ENCODE measurements around the gene HECW1.

HECW1 gene

GRCh38 chr7:43265139-43265538 lies 152.7 kb downstream of the HECW1 start:
- DNase-seq (ENCODE audit: low spot score), result no peak

DNA sequence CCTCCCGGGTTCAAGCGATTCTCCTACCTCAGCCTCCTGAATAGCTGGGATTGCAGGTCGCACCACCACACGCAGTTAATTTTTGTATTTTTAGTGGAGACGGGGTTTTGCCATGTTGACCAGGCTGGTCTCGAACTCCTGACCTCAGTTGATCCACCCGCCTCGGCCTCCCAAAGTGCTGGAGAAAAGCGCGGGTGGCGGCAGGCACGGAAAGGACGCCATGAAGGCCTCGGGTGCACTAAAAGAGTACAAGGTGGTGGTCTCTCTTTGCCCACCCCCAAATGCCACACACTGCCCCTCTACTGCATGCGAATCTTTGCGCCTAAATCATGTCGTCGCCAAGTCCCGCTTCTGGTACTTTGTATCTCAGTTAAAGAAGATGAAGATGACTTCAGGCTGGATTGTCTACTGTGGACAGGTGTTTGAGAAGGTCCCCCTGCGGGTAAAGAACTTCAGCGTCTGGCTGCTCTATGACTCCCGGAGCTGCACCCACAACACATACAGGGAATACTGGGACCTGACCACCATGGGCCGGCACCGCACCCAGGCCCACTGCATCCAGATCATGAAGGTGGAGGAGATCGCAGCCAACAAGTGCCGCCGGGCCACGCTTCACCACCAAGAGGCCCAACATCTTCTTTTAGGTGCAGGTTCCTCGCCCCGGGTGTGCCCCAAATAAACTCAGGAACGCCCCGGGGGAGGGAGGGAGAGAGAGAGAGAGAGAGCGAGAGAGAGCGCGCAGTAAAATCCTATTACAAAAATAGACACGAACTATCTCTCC lies 161.7 kb downstream of the HECW1 start:
- DNase-seq (ENCODE audit: low spot score), result no peak

DNA sequence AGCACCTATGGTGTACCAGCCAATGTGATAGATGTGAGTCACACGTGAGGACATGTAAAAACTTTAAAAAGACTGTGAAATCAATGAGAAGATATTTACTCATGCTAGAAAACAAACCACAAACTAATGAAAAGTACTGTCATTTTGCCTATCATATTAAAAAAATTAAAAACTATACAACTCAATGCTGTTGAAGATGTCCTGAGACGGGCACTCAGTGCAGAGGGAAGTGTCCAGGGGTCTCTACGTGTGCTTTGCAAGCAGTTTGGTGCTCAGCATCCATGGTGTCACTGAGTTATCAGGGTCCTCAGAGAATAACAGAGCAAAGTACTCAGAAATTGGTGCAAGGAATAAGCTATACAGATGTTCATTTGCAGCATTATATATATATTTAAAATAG lies 162.3 kb downstream of the HECW1 start:
- no peak for DNase-seq (ENCODE audit: low spot score)

GRCh38 chr7:43276547-43276946 lies 164.1 kb downstream of the HECW1 start:
- DNase-seq (ENCODE audit: low spot score), result no peak

DNA sequence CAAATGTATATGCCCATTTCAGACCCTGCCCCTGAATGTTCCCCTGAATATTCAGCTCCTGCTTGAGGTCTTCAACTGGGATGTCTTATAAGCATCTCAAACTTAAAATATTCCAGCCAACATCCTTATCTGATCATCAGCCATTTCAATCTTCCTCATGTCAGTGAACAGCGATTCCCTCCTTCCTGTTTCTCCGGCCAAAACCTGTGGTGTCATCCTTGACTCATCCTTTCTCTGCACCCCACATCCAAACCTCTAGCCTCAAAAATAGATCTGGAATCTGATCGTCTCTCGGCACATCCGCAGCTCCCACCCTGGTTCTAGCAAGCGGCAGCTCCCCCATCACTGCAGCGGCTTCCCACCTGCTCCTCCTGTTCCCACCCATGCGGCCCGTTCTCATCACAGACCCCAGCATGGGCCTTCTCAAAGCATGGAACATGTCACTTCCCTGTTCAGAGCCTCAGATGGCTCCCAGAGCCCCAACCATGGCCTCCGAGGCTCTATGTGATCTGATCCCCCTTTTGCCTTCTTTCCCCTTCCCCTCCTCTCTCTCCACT lies 165.7 kb downstream of the HECW1 start:
- no peak for DNase-seq (ENCODE audit: low spot score)

DNA sequence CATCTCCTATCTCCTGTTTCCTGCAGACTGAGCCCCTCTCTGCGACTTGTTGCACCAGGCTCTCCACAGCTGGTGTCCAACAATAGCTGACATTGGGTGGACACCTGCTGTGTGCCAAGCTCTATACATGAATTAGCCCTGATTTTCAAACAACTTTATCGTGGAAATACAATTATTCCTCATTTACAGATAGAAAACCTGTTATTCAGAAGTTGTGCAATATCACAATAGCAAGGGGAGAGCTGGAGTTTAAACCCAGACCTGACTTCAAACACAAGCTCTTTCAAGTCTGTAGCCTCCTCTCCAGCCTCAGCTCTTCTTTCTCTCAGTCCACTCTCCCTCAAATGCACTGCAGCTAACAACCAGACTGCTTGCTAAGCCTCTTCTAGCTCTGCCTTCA lies 168.8 kb downstream of the HECW1 start:
- no peak for DNase-seq (ENCODE audit: low spot score)

- DNase-seq (ENCODE audit: low spot score), result no peak
Measured at GRCh38 chr7:43283706-43284105, 171.3 kb downstream of the HECW1 start.

DNA sequence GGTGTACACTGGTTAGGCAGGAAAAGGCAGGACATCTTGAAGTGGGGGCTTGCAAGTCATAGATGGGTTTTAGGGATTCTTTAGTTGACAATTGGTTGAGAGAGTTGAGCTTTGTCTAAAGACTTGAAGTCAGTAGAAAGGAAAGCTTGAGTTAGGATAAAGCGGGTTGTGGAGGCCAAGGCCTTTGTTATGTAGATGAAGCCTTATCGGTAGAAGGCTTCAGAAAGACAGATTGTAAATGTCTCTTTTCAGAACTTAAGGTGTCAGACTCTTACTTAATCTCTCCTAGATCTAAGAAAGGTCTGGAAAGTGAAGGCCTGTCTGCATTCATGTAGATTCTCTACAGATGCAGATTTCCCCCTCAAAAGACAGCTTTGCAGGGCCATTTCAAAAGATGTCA lies 177.4 kb downstream of the HECW1 start:
- DNase-seq (ENCODE audit: low spot score), result no peak

GRCh38 chr7:43290978-43291377 lies 178.5 kb downstream of the HECW1 start:
- no peak for DNase-seq (ENCODE audit: low spot score)

DNA sequence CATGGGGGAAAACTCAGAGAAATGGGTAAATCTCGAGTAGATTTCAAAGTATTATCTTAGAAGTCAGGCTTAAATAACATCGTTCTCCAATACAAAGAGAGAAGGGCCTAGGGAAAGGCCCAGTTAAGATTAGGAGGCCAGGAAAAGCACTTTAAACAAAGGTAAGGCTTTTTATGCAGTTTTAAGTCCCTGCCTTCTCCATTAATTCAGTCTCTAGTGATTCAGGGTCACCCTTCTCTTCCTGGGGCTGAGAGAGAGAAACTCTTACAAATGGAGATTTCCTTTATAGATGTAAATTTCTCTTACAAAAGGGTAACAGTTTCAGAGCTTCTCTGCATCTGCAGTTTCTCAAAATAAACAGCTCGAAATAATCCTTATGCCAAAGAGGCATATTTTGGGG lies 179.3 kb downstream of the HECW1 start:
- DNase-seq (ENCODE audit: low spot score), result no peak

- no peak for DNase-seq (ENCODE audit: low spot score)
Measured at GRCh38 chr7:43292384-43292783, 179.9 kb downstream of the HECW1 start.

DNA sequence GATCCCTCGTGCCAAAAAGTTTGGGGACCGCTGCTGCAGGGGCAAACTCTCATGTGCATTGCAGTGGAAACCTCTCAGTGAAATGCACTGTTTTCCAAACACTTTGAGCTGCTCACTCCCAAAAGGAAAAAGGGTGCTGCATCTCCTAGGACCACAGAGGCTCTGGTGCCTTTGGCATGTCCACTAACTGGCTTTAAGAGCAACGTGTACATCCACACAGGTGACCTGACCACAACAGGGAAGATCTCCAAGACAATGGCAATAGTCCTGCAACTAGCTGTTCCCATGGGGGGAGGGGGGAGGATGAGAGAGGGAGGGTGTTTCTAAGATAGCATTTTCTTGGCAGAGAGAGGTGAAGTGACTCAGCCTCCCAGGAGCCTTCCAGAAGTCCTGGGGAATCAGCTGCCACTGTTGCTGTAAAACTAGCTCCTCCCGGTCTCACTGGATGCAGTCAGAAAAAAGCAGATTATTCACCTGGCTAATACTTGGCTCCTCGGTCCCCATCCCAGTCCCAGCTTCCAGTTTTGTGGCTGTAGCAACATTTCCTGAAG lies 181.7 kb downstream of the HECW1 start:
- DNase-seq (ENCODE audit: low spot score), result no peak

- no peak for DNase-seq (ENCODE audit: low spot score)
Measured at GRCh38 chr7:43295429-43295828, 183.0 kb downstream of the HECW1 start.

DNA sequence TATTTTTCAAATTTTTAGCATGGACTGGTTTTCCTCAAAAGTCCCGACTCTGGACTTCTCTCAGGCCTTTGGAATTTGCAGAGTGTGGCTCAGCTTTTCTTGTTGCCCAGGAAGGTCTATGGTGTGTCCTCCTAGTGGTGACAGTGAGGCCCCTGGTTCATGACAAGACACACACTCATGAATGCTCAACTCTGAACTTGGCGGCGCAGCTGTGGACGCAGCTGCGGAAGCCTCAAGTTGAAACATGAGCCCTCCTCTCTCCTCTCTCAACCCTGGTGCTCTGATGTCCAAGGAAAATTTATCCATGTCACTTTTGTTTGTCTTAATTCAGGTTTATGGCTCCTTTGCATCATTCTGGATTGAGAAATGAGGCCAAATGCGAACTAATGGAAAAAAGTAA lies 183.9 kb downstream of the HECW1 start:
- no peak for DNase-seq (ENCODE audit: low spot score)

GRCh38 chr7:43298617-43299016 lies 186.2 kb downstream of the HECW1 start:
- DNase-seq (ENCODE audit: low spot score), result no peak

DNA sequence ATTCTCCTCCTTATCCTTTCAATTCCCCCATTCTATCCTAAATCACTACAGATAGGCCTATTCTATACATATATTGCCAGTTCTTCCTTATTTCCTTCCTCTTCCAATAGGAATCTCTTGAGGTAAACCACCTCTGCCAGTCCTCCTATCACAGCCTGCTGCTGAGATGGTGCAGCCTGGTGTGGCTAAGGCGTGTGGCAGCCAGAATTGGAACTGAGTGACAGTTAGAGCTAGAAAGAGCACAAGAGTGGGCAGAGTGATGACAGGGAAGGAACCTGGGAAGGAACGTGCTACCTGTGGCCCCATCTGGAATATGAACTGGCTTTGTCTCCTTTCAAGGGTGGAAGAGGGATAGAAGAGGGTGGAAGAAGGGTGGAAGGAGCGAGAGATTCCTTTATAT lies 187.7 kb downstream of the HECW1 start:
- no peak for DNase-seq (ENCODE audit: low spot score)

DNA sequence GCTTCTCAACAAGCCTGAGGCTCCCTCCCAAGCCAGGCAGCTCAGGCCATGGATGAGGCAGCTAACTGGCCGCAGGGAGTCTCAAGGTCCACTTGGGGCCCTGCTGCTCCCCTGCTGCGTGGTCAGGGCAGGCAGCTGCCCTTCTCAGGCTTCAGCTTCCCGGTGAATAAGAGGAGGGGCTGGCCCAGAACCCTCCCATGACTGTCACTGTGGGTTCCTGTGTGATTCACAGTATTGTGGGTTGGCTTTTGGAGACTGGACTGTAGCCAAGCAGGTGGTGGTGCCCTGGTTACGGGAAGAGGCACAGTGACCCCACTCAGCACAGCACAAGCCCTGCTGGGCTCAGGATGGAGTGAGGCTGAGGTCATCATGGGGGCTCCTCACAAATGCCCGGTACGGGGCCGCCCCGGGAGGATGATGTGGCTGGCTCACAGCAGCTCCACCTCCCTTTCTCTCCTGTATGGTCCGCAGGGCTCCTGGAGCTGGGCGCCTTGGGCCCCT lies 189.8 kb downstream of the HECW1 start:
- DNase-seq (ENCODE audit: low spot score), result no peak

DNA sequence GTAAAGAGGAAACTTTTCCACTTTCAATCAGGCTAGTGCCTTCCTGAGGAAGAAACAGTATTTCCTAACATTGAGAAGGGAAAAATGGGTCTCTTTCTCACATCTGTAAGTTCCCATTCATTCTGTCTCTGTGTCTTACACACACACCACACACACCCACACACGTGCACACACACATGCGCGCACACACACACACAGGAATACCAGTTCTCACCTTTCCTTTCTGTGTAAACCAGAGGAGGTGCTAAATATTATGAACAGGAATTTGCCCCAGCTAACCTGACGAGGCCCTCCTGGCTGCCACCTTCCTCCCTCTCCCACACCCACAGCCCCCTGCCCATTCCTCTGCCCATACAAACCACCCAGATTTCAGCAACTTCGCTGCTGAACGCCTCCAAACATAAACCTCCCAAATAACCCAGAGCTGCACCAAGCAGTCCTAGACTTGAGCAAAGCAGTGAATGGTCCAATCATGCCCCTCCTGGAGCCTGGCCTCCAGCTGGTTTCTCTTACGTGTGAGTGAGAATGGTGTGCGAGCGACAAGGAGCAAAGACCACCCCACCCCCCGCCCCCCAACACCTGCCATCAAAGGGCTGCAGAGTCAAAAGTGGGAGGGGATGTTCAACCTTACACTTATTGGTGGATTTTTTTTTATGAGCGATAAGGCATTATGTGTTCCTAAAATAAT lies 190.5 kb downstream of the HECW1 start:
- no peak for DNase-seq (ENCODE audit: low spot score)

DNA sequence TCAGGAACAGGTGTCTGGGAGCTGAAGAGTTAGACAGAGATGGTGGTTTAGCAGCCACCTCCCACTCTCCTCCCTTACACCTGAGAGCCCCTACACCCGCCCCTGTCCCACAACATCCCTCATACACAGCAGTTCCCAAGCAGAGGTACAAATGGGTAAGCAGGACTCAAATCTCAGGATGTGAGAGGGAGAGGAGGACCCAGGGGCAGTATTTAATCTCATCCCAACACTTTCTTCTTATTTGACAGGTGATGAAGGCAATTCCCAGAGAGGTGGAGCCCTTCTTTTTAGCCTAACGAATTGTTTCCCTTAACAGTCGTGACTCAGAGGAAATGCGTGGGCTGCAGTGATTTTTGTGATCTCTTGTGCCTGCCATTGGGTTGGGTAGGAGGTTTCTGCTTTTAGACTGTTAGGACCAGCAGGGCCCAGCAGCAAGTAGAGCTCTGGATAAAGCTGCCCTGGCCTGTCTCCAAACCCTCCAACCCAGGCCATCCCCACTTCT lies 191.3 kb downstream of the HECW1 start:
- no peak for DNase-seq (ENCODE audit: low spot score)

DNA sequence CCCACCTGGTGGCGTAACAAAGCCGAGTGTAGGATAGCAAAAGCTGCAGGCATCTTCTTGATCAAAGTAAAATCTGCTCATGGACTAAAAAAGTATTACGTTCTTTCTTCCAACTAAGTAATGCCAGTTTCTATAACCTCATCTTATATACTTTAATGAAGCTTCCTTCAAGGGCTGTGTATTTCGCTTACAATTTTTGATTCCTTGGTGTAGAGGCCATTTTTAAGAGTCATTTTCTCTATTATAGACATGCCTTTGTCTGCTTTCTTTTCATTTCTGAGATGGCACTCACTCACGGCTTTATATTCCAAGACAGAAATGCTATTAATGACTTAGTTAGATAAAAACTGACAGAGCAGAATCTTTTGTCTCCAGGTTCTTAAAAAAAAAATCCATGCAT lies 194.0 kb downstream of the HECW1 start:
- no peak for DNase-seq (ENCODE audit: low spot score)

- DNase-seq (ENCODE audit: low spot score), result no peak
Measured at GRCh38 chr7:43307522-43307921, 195.1 kb downstream of the HECW1 start.

DNA sequence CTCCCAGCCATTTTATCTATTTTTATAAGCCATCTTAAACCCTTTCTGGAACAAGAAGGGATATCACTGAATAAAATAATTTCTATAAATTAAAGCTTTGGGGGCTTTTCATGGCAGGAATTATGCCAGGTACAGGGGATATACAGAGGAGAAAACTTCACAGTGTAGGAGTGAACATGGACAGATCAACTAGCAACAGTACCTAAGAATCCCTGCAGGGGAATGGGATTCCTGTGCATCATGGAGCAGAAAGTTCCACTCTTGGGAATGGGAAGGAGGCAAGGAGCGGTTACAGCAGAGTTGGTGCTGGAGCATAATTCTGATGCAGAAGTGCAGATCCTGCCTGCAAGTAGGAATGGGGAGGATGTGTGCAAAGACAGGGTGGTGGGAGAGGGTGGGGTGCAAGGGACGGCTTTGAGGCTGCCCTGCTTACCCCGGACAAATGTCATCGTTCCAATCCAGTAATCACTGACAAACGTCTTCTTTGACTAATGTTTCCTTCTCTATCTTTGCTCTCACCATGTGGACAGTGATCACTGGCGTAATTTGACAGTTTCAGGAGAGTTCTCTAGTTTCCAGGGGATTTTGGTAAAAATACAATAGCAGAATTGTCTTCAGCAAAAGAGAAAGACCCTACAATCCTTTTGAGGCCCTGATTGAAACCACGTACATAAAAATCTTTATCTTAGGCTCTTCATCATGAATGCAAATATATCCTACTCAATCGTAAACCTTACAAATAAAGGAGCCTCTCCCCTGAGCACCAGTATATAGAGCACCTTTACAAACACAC lies 196.7 kb downstream of the HECW1 start:
- no peak for DNase-seq (ENCODE audit: low spot score)

Measured in CD4-positive, alpha-beta T cell treated with Interleukin-6 at 100 ng/mL for 8 hours (primary cell).